Limb (tissue), 2 donors: Measurements from ENCODE around the gene PTPRN2.
"Not testable (repeated sequence)": the region's sequence is repeated elsewhere in the genome, so short reads cannot be mapped to it uniquely, and the experiment has no call there.

ENCODE experiments used
- DNase-seq, 2 donors: peaks; one replicate each; pipeline ENCODE4 v3.0.0-alpha.2; 2016; ENCODE audit errors: extremely low spot score in 2 of 2

The PTPRN2 gene

DNA sequence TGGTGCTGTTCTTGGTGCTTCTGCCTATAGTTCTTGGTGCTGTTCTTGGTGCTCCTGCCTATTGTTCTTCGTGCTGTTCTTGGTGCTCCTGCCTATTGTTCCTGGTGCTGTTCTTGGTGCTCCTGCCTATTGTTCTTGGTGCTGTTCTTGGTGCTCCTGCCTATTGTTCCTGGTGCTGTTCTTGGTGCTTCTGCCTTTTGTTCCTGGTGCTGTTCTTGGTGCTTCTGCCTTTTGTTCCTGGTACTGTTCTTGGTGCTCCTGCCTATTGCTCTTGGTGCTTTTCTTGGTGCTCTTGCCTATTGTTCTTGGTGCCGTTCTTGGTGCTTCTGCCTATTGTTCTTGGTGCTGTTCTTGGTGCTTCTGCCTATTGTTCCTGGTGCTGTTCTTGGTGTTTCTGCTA is 71.1 kb downstream of the PTPRN2 start:
- DNase-seq: no peak

DNA sequence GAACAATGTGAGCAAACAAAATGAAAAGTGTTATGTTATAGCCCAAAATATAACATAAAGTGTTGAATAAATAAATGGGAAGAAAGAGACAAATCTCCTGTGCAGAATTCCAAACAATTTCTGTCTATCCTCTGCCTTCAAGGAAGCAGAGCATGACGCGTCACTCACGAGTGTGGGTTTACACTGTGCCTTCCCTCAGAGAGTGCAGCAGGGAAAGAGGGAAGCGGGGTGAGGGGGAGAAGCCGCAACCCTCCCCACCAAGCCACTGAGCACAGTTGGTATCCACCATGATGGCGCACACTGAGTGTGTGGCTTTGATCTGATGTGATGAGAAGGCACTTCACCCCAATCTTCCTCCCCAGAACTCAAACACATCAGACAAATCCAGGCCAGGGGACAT is 74.8 kb downstream of the PTPRN2 start:
- no peak for DNase-seq

DNA sequence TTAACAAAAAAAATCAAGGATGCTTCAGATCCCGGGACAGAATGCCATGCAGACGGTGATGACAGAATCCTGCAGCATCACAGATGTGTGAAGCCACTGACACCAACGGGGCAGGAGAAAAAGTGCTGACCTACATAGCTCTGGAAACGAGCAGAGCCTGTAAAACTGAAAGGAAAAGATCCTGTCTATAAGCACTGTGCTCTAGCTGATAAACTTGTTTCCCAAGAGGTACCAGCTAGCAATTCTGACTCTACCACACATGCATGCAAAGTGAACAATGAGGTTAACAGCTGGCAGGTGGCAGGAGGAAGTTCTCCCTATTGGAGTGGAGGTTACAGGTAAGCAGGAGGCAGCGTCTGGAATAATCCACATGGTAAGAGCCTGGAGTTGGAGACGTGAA is 75.6 kb downstream of the PTPRN2 start:
- DNase-seq: no peak

DNA sequence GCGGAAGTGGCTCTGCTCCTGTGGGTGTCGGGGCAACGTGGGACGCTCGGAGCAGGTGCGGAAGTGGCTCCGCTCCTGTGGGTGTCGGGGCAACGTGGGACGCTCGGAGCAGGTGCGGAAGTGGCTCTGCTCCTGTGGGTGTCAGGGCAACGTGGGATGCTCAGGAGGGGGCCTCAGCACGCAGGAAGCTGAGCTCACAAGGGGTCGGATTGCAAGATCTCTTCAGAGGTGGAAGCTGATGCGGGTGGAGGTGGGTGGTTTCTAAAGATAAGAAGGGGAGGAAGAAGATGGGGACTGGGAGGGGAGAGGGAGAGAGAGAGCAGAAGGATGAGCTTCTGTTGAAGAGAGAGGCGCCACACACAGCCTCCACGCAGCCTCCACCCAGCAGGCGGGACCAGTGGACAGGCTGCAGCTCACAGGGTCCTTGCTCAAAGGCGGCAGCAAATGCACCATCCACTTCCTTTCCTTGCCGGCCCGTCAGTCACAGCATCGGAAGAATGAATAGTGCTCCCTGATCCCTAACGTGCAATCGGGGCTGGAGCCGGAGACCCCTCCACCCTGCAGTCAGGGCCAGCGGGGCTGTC is 78.7 kb downstream of the PTPRN2 start:
- DNase-seq: no peak

DNA sequence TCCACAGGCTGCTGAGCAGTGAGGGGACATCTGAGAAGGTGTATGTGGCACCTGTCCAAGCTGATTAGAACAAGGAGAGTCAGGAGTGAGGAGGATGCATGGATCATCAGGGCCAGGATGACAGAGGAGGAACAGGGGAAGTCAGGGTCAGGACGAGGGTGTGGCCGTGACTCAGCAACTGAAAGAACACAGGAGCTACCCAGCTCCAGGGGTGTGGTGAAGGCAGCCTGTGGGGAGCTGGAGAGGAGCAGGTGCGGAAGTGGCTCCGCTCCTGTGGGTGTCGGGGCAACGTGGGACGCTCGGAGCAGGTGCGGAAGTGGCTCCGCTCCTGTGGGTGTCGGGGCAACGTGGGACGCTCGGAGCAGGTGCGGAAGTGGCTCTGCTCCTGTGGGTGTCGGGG is 79.3 kb downstream of the PTPRN2 start:
- not testable (repeated sequence) for DNase-seq

DNA sequence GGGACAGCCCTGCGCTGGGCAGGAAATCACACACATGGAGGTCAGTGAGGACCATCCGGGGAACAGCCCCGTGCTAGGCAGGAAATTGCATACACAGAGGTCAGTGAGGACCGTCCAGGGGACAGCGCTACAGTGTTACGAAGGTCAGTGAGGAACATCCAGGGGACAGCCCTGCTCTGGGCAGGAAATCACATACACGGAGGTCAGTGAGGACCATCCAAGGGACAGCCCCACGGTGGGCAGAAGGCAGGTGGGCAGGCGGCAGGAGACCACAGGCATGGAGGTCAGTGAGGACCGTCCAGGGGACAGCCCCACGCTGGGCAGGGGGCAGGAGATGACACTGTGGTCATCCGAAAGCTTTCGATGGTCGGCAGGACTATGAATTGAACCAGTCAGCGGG is 79.7 kb downstream of the PTPRN2 start:
- DNase-seq: no peak

DNA sequence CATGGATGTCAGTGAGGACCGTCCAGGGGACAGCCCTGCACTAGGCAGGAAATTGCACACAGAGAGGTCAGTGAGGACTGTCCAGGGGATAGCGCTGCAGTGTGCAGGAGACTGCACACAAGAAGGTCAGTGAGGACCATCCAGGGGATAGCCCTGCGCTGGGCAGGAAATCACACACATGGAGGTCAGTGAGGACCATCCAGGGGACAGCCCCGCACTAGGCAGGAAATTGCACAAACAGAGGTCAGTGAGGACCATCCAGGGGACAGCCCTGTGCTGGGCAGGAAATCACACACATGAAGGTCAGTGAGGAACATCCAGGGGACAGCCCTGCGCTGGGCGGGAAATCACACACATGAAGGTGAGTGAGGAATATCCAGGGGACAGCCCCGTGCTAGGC is 80.4 kb downstream of the PTPRN2 start:
- not testable (repeated sequence) for DNase-seq

DNA sequence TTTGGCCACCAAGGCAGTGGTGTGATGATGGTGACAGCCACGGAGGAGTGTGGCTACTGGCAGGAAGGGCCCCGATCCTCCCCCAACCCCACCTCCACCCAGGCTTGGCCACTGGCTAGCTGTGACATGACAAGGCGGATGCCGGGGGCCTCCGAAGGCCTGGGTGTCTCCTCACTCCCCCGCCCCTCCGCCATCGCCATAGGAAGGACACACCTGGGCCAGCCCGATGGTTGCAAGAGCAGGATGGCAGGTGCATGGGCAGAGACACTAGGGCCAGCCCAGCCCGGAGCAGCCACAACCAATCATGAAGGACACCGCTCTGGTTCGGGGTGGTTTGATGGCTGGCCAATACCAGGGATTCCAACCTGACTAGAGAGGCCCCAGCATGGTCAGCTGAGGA is 81.0 kb downstream of the PTPRN2 start:
- DNase-seq: no peak

DNA sequence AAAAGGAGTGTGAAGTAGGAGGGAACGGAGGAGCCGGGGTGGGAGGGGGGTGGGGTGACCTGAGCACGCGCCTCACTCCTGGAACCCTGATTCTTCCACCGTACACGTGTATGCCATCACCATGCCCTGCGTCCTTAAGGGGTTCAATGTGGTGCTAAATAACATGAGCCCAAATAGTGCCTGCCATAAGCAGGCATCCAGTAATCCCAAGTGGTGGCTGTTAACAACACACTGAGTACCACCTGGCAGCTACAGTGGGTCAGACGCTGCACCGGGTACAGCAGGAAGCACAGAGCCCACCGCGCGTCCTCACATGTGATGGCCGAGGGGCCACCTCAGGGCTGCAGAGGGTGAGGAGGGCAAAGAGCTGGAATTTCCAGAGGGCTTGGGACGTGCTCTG is 81.9 kb downstream of the PTPRN2 start:
- DNase-seq: no peak

DNA sequence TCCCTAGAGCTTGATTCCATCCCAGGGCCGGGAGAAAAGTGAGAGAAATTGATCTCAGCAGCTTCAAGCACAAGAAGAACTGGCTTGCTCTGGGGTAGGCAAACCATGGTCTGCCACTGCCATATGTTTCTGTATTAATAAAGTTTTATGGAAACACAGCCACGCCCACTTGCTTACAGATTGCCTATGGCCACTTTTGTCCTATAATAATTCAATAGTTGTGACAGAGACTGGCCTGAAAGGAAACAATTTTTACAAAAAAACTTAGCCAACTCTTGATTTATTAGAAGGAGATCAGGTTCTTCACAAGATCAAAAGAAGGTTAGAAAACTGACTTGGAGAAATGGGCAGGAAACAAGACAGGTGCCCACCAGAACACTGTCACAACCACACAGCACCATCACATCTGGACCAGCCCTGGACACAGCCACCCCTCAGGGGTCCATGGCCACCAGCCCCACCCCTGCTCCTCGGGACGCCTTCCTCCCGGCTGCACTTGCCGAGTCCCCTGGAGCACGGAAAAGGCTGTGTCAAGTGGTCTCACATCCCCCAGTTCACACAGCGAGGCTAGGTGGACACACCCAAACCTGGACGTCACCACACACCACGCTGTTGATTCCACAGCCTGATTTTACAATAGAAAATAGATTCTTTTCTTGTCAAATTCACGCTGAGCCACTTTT is 85.4 kb downstream of the PTPRN2 start:
- DNase-seq: no peak

DNA sequence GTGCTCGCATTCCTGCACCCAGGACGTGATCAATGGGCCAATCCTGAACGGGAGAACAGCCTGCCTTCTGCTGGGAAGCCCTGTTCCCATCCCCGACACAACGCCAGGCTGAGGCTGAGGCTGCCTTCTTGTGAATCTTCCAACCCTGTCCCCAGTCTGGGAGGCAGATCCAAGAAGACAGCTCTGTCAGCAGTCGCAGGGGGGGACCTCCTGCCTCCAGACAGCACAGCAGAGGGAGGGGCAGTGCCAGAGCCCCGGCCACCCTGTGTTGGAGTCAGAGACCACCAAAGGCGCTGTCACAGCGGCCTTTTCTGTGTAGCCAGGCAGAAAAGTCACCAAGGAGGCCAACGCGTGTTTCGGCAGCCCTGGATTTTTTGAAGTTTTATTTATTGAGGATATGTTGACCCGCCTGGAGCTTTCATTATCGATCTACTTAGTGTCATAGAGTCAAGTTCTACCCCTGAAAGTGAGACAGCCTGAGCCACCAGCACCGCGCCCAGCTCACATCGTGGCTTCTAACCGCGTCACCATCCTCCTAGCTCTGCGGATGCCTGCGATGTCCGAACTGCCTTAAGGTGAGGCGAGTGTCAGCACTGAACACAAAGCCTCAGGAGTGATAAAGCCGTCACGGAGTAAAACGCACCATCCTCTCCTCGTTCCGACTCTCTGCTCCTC is 86.1 kb downstream of the PTPRN2 start:
- no peak for DNase-seq

DNA sequence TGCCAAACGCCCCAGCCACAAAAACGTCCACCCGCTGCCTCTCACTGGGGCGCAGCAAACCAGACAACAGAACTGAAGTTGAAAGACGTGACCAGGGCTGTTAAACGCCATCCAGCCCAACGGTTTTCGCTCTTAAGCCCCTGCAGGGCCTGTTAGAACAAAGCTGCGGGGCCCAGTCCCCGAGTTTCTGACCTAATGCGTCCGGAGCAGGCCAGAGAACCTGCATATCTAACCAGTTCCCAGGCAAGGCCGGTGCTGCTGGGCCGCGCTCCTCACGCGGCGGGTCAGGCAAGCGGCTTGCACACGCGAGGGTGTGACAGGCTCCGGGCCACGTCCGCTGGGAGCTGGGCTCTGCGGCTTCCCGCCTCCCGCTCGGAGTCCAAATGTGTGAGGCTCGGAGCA is 87.0 kb downstream of the PTPRN2 start:
- DNase-seq: no peak

DNA sequence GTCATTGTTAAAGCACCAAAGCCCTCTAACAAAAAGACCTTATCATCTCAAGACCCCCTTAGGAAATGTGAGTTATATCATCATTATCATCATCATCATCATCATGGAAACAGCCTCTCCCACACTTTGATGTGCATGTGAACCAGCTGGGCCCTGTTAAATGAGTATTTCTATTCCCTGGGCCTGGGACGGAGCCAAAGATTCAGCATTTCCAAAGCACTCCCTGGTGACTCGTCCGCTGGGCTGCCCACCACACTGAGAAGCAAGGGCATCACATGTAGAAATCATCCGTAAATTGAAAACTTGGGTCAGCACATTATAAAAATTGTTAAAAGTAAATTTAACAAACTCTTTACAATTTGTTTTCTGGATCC is 88.6 kb downstream of the PTPRN2 start:
- no peak for DNase-seq

DNA sequence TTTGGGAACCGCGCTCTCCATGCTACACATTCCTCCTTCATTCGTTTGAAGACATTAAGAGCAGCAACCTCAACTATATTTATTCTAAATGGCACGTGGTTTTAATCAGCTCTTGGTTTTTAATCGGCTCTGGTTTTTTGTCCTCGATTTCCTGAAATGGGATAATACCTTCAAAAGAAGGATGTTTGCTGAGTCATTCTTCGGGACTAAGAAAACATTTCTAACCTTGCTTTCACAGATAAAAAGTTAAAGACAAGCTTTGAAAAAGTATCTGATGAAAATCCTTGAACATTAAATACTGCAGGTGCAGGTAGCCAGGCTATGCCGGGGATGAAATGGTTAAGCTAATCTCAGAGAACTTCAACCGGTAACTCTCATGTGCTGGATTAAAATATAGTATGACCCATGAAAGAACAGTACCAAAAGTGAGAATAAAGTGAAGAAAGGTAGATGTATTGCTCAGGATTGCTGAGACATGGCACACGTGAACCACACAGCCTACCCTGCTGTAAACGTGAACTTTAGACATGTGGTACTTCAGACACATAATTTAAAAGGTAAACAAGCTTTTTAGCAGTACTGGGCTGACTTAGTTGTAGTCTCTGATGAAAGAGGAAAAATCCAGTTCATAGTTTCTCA is 89.1 kb downstream of the PTPRN2 start:
- DNase-seq: no peak

DNA sequence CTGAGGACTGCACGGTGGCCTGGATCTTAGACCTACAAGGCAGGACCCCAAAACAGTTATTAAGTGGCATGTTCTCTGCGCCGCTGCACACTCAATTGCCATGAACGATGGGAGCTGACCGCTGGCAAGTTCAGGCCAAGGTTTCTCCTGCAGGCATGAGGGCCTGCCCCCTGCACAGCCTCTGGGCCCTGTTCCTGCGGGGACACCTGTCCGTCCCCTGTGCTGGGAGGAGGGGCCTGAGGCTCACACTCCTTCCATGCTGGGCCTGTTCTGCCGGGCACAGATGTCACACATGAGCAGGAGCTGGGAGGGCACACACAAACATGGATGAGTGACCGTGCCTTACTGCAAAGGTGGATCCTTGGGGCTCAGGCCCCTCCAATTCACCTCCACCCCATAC is 90.0 kb downstream of the PTPRN2 start:
- no peak for DNase-seq

DNA sequence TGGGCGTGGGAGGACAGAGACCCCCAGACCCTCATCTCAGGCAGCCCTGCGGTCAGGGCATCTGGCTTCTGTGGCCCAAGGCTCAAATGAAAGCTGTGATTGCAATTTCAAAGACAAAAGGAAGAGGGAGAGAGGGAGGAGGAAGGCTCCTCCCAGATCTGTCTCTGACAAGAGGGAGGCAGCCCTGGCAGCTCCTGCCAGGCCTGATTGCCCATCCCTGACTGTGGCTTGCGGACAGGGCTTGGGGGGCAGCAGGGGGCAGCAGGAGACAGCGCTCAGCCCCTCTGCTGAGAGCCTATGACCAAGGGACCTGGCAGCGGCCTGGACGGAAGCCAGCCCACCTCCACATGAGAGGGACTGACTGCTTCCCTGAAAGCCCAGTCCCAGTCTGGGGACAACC is 91.8 kb downstream of the PTPRN2 start:
- peak; percentile 21 to 53 for DNase-seq

DNA sequence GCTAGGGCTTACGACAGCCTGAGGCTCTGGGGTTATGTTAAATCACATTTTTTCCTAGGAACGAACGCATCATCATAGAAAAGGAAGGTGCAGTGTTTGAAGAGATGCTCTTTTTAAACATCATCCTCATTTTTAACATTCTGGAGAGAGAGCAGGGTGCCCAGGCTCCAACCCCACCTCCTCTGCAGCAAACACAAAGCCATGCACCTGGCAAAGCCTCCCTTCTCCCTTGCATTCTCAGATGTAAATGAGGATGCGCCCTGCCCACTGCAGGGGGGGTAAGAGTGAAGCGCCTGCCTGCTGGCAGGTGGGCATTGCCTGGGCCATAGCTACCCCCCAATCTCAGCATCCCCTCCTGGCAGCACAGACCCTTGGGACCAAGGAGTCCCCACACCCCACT is 92.4 kb downstream of the PTPRN2 start:
- DNase-seq: no peak

DNA sequence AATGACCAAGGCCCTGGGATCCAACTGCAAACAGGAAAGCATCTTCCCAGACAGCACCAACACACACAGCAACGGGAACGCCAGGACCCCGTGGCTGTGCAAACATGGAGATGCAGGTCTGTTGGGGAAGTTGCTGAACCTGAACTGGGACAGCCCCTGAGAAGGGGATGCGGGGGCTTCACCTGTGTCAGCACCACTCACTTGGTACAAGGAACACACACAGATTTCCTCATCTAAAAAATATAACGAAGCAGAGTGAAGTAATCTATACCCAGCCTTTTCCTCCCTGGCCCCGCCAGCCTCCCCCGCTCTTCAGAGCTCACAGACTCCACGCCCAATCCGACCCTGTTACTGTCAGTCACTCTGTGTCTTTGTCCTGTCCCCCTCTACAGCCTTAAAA is 93.0 kb downstream of the PTPRN2 start:
- DNase-seq: no peak

DNA sequence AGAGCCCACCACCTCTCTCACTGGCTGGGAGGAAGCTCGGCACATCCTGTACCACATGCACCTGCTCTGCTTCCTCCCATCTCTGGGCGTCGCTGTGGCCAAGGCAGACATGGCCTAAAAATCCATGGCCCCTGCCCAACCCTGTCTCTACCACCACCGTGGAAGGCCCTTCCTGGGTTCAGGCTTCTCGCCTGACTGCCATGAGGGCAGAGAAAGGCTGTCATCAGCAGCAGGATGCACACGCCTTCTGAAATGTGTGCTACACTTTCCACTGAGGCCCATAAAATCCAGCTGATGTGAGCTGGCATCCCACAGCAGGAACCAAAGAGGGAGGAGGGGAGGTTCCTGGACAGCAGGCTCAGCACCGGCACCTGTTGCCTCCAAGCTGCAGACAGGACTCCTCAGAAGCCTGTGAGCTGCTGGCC is 93.4 kb downstream of the PTPRN2 start:
- no peak for DNase-seq

DNA sequence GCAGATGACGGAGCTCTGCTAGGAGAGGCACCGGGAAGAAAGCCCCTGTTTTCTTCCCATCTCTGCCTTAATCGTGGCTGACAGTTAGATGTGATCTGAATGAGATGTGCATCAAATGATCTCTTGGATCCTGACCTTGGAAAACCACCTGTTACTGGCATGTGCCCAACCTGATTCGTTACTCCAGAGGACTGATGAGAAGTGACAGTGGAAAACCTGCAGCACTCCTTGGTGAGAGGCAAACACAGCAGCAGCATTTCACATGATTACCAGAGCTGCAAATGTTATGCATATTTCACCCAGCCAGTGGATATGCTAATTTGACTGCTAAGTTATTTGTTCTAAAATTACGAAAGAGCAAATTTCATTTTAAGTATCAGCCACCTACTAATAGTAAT is 95.3 kb downstream of the PTPRN2 start:
- no peak for DNase-seq

DNA sequence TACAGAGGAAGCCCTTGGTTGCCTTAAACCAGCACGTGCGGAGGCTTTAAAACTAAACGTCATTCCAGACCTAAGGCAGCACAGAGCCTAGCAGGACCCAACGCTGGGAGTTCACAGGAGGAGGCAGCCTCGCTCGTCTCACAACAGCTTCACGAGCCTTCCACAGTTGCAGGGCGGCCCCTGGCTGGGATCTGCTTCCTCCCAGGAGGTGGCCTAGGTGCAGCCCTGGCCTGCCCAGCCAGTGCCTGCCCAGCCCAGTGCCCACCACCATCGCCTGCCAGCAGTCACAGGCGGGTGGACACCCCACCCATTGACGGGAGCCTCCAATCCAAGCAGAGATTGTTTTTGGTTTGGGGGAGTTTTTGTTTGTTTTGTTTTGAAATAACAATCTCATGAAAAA is 96.5 kb downstream of the PTPRN2 start:
- no peak for DNase-seq

DNA sequence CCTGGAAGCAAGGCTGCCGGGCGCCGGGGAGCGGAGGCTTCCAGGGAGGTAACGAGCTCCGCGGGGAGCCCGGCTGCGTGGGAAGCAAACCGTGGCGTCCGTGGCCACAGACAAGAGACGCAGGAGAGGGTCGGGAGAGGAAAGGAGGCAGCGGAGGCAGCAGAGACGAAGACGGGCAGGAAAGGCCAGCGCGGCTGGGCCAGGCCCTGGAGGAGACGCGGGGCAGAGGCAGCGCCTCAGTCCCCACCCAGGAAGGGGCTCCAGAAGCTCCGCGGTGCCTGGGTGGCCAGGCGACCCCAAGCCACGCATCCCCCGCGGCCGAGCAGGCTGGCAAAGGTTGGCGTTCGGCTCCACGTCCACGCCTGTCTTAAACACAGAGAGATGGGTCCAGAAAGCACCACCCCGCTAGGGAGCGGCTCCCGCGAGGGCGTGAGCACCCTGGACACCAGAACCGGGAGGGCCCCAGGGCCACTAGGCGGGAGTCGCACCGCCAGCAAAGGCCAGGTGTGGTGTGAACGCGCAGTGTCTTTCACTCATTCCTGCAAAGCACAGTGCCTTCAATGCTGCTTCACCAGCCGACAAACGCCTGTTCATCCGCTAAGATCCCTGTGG is 97.3 kb downstream of the PTPRN2 start:
- DNase-seq: no peak
